ENCODE measurements around the gene SLC36A3. TPM values are rescaled to one million over a fixed set of nuclear protein-coding genes. Genes with fewer than 3 reads are reported as not detected.

Gene SLC36A3
- total and polyA plus RNA-seq, 4 experiments from 2014 or later: not detected

- Mint-ChIP-seq H3K27me3 (no peaks in the 10 kb centered on the region), H3K4me1 (peaks cover 0 to 4% (median 0%) of the 10 kb centered on the region in 4 donors), H3K36me3 (peaks cover 37 to 51% of the 10 kb centered on the region in 2 donors), H3K4me3 (no peak overlapping the region), H3K27ac (peak overlapping the region in 2 of 7 donors; percentile 65 to 77), H3K9me3 (no peaks in the 10 kb centered on the region)
- Histone ChIP-seq H3K4me3 (ENCODE audit: low read length in 2 of 2) (no peak overlapping the region), H3K27me3 (ENCODE audit: insufficient read depth, low read length) (no peaks in the 10 kb centered on the region), H3K9me3 (ENCODE audit: control insufficient read depth in 1 of 2, low read length in 2 of 2) (no peaks in the 10 kb centered on the region), H3K4me1 (ENCODE audit: insufficient read depth, low read length) (no peaks in the 10 kb centered on the region), H3K27ac (ENCODE audit: low read depth, low read length) (no peak overlapping the region), H3K36me3 (ENCODE audit: insufficient read depth, low read length) (peaks cover 13% of the 10 kb centered on the region)
- CTCF ChIA-PET (ENCODE audit: partially characterized antibody): no interaction called here
- POLR2A ChIA-PET (ENCODE audit: partially characterized antibody): no interaction called here
- DNase-seq: no peak
- intact Hi-C loops (cut with micrococcal nuclease): no loop called here
Observed at GRCh38 chr5:151264113-151264512, 39.5 kb downstream of the SLC36A3 start.

GRCh38 chr5:151262532-151262931 is 41.0 kb downstream of the SLC36A3 start:
- Histone ChIP-seq H3K36me3 (ENCODE audit: insufficient read depth, low read length) (peaks cover 9% of the 10 kb centered on the region), H3K4me1 (ENCODE audit: insufficient read depth, low read length) (no peaks in the 10 kb centered on the region), H3K27me3 (ENCODE audit: insufficient read depth, low read length) (no peaks in the 10 kb centered on the region), H3K9me3 (ENCODE audit: control insufficient read depth in 1 of 2, low read length in 2 of 2) (no peaks in the 10 kb centered on the region), H3K27ac (ENCODE audit: low read depth, low read length) (no peak overlapping the region), H3K4me3 (ENCODE audit: low read length in 2 of 2) (no peak overlapping the region)
- CTCF ChIA-PET (ENCODE audit: partially characterized antibody): no interaction called here
- intact Hi-C loops (cut with micrococcal nuclease): no loop called here
- Mint-ChIP-seq H3K9me3 (no peaks in the 10 kb centered on the region), H3K27me3 (no peaks in the 10 kb centered on the region), H3K36me3 (peaks cover 31 to 47% of the 10 kb centered on the region in 2 donors), H3K4me3 (no peak overlapping the region), H3K4me1 (peaks cover 0 to 9% (median 0%) of the 10 kb centered on the region in 4 donors), H3K27ac (no peak overlapping the region)
- DNase-seq: no peak
- POLR2A ChIA-PET (ENCODE audit: partially characterized antibody): no interaction called here

GRCh38 chr5:151259931-151260330 is 43.6 kb downstream of the SLC36A3 start:
- POLR2A ChIA-PET (ENCODE audit: partially characterized antibody): no interaction called here
- intact Hi-C loops (cut with micrococcal nuclease): no loop called here
- Mint-ChIP-seq H3K9me3 (no peaks in the 10 kb centered on the region), H3K27me3 (no peaks in the 10 kb centered on the region), H3K4me3 (no peak overlapping the region), H3K4me1 (peaks cover 0 to 19% (median 6%) of the 10 kb centered on the region in 4 donors), H3K27ac (no peak overlapping the region), H3K36me3 (peaks cover 19 to 27% of the 10 kb centered on the region in 2 donors)
- Histone ChIP-seq H3K4me1 (ENCODE audit: insufficient read depth, low read length) (no peaks in the 10 kb centered on the region), H3K27me3 (ENCODE audit: insufficient read depth, low read length) (no peaks in the 10 kb centered on the region), H3K36me3 (ENCODE audit: insufficient read depth, low read length) (no peaks in the 10 kb centered on the region), H3K4me3 (ENCODE audit: low read length in 2 of 2) (no peak overlapping the region), H3K27ac (ENCODE audit: low read depth, low read length) (no peak overlapping the region), H3K9me3 (ENCODE audit: control insufficient read depth in 1 of 2, low read length in 2 of 2) (no peaks in the 10 kb centered on the region)
- CTCF ChIA-PET (ENCODE audit: partially characterized antibody): interaction anchor here (0.9 kb wide), 1 partner anchor 134 kb away, joined by 3 read pairs; no protein-coding TSS in a partner anchor
- DNase-seq: no peak

GRCh38 chr5:151258816-151259215 is 44.8 kb downstream of the SLC36A3 start:
- ChIA-PET CTCF (ENCODE audit: partially characterized antibody) (no interaction called here), POLR2A (ENCODE audit: partially characterized antibody) (no interaction called here)
- intact Hi-C loops (cut with micrococcal nuclease): no loop called here
- Histone ChIP-seq H3K9me3 (ENCODE audit: control insufficient read depth in 1 of 2, low read length in 2 of 2) (no peaks in the 10 kb centered on the region), H3K27me3 (ENCODE audit: insufficient read depth, low read length) (no peaks in the 10 kb centered on the region), H3K4me3 (ENCODE audit: low read length in 2 of 2) (no peak overlapping the region), H3K4me1 (ENCODE audit: insufficient read depth, low read length) (peaks cover 8% of the 10 kb centered on the region), H3K27ac (ENCODE audit: low read depth, low read length) (no peak overlapping the region), H3K36me3 (ENCODE audit: insufficient read depth, low read length) (no peaks in the 10 kb centered on the region)
- DNase-seq: no peak
- Mint-ChIP-seq H3K4me3 (no peak overlapping the region), H3K4me1 (peaks cover 1 to 27% (median 11%) of the 10 kb centered on the region in 4 donors), H3K36me3 (peaks cover 14 to 18% of the 10 kb centered on the region in 2 donors), H3K27ac (peak overlapping the region in 2 of 7 donors; percentile 25 to 47), H3K9me3 (no peaks in the 10 kb centered on the region), H3K27me3 (no peaks in the 10 kb centered on the region)

GRCh38 chr5:151258201-151258611 is 45.4 kb downstream of the SLC36A3 start:
- H3K4me1 ChIP-seq (ENCODE audit: insufficient read depth, low read length): peaks cover 14% of the 10 kb centered on the region
- H3K27ac Mint-ChIP-seq: peak overlapping the region in 1 of 7 donors; percentile 9
- no peaks in the 10 kb centered on the region for H3K36me3 ChIP-seq (ENCODE audit: insufficient read depth, low read length)
- ChIA-PET POLR2A (ENCODE audit: partially characterized antibody) (no interaction called here), CTCF (ENCODE audit: partially characterized antibody) (interaction anchor here (0.9 to 1.7 kb wide), 2 partner anchors 132 to 143 kb away, joined by 3 to 7 read pairs; no protein-coding TSS in a partner anchor)
- H3K4me1 Mint-ChIP-seq: peaks cover 7 to 33% (median 17%) of the 10 kb centered on the region in 4 donors
- no peaks in the 10 kb centered on the region for H3K9me3 Mint-ChIP-seq
- intact Hi-C loops (cut with micrococcal nuclease): no loop called here
- no peaks in the 10 kb centered on the region for H3K27me3 ChIP-seq (ENCODE audit: insufficient read depth, low read length)
- H3K9me3 ChIP-seq (ENCODE audit: control insufficient read depth in 1 of 2, low read length in 2 of 2): no peaks in the 10 kb centered on the region
- no peak for DNase-seq
- peaks cover 9 to 16% of the 10 kb centered on the region in 2 donors for H3K36me3 Mint-ChIP-seq
- no peaks in the 10 kb centered on the region for H3K27me3 Mint-ChIP-seq
- no peak overlapping the region for H3K4me3 ChIP-seq (ENCODE audit: low read length in 2 of 2)
- no peak overlapping the region for H3K27ac ChIP-seq (ENCODE audit: low read depth, low read length)
- H3K4me3 Mint-ChIP-seq: no peak overlapping the region

GRCh38 chr5:151257731-151258181 is 45.8 kb downstream of the SLC36A3 start:
- H3K27me3 ChIP-seq (ENCODE audit: insufficient read depth, low read length): no peaks in the 10 kb centered on the region
- no peaks in the 10 kb centered on the region for H3K36me3 ChIP-seq (ENCODE audit: insufficient read depth, low read length)
- peaks cover 7 to 37% (median 19%) of the 10 kb centered on the region in 4 donors for H3K4me1 Mint-ChIP-seq
- no peak overlapping the region for H3K4me3 Mint-ChIP-seq
- peaks cover 14% of the 10 kb centered on the region for H3K4me1 ChIP-seq (ENCODE audit: insufficient read depth, low read length)
- peaks cover 9 to 16% of the 10 kb centered on the region in 2 donors for H3K36me3 Mint-ChIP-seq
- no peaks in the 10 kb centered on the region for H3K27me3 Mint-ChIP-seq
- H3K27ac Mint-ChIP-seq: peak overlapping the region in 1 of 7 donors; percentile 15
- no peaks in the 10 kb centered on the region for H3K9me3 Mint-ChIP-seq
- ChIA-PET CTCF (ENCODE audit: partially characterized antibody) (interaction anchor here (0.9 to 1.7 kb wide), 2 partner anchors 132 to 142 kb away, joined by 3 to 7 read pairs; no protein-coding TSS in a partner anchor), POLR2A (ENCODE audit: partially characterized antibody) (interaction anchor here (1.0 to 1.1 kb wide), 2 partner anchors 43 to 1708 kb away, joined by 3 read pairs; no protein-coding TSS in a partner anchor)
- DNase-seq: no peak
- H3K4me3 ChIP-seq (ENCODE audit: low read length in 2 of 2): no peak overlapping the region
- intact Hi-C loops (cut with micrococcal nuclease): no loop called here
- no peaks in the 10 kb centered on the region for H3K9me3 ChIP-seq (ENCODE audit: control insufficient read depth in 1 of 2, low read length in 2 of 2)
- no peak overlapping the region for H3K27ac ChIP-seq (ENCODE audit: low read depth, low read length)

GRCh38 chr5:151255621-151256286 is 47.8 kb downstream of the SLC36A3 start:
- H3K4me3 ChIP-seq (ENCODE audit: low read length in 2 of 2): no peak overlapping the region
- H3K4me1 ChIP-seq (ENCODE audit: insufficient read depth, low read length): peaks cover 29% of the 10 kb centered on the region
- no peaks in the 10 kb centered on the region for H3K36me3 ChIP-seq (ENCODE audit: insufficient read depth, low read length)
- no peak for DNase-seq
- peak overlapping the region in 1 of 7 donors; percentile 8 for H3K27ac Mint-ChIP-seq
- H3K4me1 Mint-ChIP-seq: peaks cover 17 to 52% (median 31%) of the 10 kb centered on the region in 4 donors
- ChIA-PET CTCF (ENCODE audit: partially characterized antibody) (no interaction called here), POLR2A (ENCODE audit: partially characterized antibody) (no interaction called here)
- peaks cover 3 to 7% of the 10 kb centered on the region in 2 donors for H3K36me3 Mint-ChIP-seq
- H3K9me3 ChIP-seq (ENCODE audit: control insufficient read depth in 1 of 2, low read length in 2 of 2): no peaks in the 10 kb centered on the region
- H3K4me3 Mint-ChIP-seq: peak overlapping the region in 1 of 8 donors; percentile 20
- no peak overlapping the region for H3K27ac ChIP-seq (ENCODE audit: low read depth, low read length)
- H3K9me3 Mint-ChIP-seq: no peaks in the 10 kb centered on the region
- H3K27me3 ChIP-seq (ENCODE audit: insufficient read depth, low read length): no peaks in the 10 kb centered on the region
- no peaks in the 10 kb centered on the region for H3K27me3 Mint-ChIP-seq
- intact Hi-C loops (cut with micrococcal nuclease): no loop called here
